Osteoblast (primary cell): ENCODE data around the gene SBK2. TPM values are rescaled to one million over a fixed set of nuclear protein-coding genes. Genes with fewer than 3 reads are reported as not detected.

Experiments used
- DNase-seq: peaks from one replicate; pipeline ENCODE4 v3.0.0; 2011; ENCODE audit warnings: low spot score, mixed read lengths; ENCODE audit not compliant: insufficient read length; ENCODE audit errors: missing footprints
- H2AFZ ChIP-seq: 2 replicates; pipeline ENCODE4 v1.6.0; 2011; ENCODE audit warnings: mild to moderate bottlenecking, low read length
- H3K27ac ChIP-seq: 2 replicates; pipeline ENCODE4 v1.5.1; 2011; ENCODE audit warnings: mild to moderate bottlenecking, low read depth, low read length, moderate library complexity
- H3K27me3 ChIP-seq: 2 replicates; pipeline ENCODE4 v1.6.0; 2012; ENCODE audit warnings: mild to moderate bottlenecking, control low read depth, inconsistent platforms, low read length, moderate library complexity; ENCODE audit not compliant: insufficient read depth
- H3K36me3 ChIP-seq: 2 replicates; pipeline ENCODE4 v1.5.1; 2011; ENCODE audit warnings: mild to moderate bottlenecking, low read length, control low read depth, moderate library complexity; ENCODE audit not compliant: insufficient read depth
- H3K4me1 ChIP-seq: 2 replicates; pipeline ENCODE4 v1.5.1; 2011; ENCODE audit warnings: mild to moderate bottlenecking, low read length, control low read depth, moderate library complexity; ENCODE audit not compliant: insufficient read depth
- H3K4me2 ChIP-seq: 2 replicates; pipeline ENCODE4 v1.6.0; 2011; ENCODE audit warnings: mild to moderate bottlenecking, low read length; ENCODE audit not compliant: insufficient read depth
- H3K4me3 ChIP-seq: fragments of 200-600 bp; sonication (generic); 3 replicates; pipeline ENCODE4 v1.5.1; 2012; ENCODE audit warnings: mild to moderate bottlenecking, low read length, inconsistent platforms; ENCODE audit not compliant: insufficient read depth
- H3K79me2 ChIP-seq: 2 replicates; pipeline ENCODE4 v1.6.0; 2012; ENCODE audit warnings: mild to moderate bottlenecking, low read length, control low read depth, inconsistent platforms; ENCODE audit not compliant: insufficient read depth
- H3K9me3 ChIP-seq: 2 replicates; pipeline ENCODE4 v1.5.1; 2011; ENCODE audit warnings: low read depth, low read length, control low read depth
- H4K20me1 ChIP-seq: 2 replicates; pipeline ENCODE4 v1.6.0; 2012; ENCODE audit warnings: mild to moderate bottlenecking, low read length, control low read depth; ENCODE audit not compliant: insufficient read depth
- total RNA-seq: library from RNA; depleted of rRNA; stranded (reverse); fragments of >200 nt; gene quantifications from 2 replicates; pipeline ENCODE4 v1.2.3, GENCODE V29; 2012
- TF ChIP-seq, protein P1 (sequence below): IDR thresholded peaks from 2 replicates; pipeline ENCODE4 v1.5.1; 2011; ENCODE audit warnings: mild to moderate bottlenecking, low read depth, low read length, moderate library complexity; ENCODE audit errors: extremely low read depth

Gene SBK2
- total RNA-seq, 1 donor, result not detected

GRCh38 chr19:55563261-55563690 lies 26.3 kb upstream of the SBK2 start:
- no peak overlapping the region for H2AFZ ChIP-seq
- H3K27ac ChIP-seq, result no peak overlapping the region
- no peaks in the 10 kb centered on the region for H4K20me1 ChIP-seq
- H3K79me2 ChIP-seq, result no peaks in the 10 kb centered on the region
- no peaks in the 10 kb centered on the region for H3K27me3 ChIP-seq
- no peaks in the 10 kb centered on the region for H3K9me3 ChIP-seq
- H3K4me2 ChIP-seq, result no peak overlapping the region
- TF ChIP-seq, protein P1, sequence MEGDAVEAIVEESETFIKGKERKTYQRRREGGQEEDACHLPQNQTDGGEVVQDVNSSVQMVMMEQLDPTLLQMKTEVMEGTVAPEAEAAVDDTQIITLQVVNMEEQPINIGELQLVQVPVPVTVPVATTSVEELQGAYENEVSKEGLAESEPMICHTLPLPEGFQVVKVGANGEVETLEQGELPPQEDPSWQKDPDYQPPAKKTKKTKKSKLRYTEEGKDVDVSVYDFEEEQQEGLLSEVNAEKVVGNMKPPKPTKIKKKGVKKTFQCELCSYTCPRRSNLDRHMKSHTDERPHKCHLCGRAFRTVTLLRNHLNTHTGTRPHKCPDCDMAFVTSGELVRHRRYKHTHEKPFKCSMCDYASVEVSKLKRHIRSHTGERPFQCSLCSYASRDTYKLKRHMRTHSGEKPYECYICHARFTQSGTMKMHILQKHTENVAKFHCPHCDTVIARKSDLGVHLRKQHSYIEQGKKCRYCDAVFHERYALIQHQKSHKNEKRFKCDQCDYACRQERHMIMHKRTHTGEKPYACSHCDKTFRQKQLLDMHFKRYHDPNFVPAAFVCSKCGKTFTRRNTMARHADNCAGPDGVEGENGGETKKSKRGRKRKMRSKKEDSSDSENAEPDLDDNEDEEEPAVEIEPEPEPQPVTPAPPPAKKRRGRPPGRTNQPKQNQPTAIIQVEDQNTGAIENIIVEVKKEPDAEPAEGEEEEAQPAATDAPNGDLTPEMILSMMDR, result no peak
- H3K4me3 ChIP-seq, result no peak overlapping the region
- DNase-seq, result peak; percentile 83
- no peaks in the 10 kb centered on the region for H3K4me1 ChIP-seq
- no peaks in the 10 kb centered on the region for H3K36me3 ChIP-seq

GRCh38 chr19:55559684-55560083 lies 22.8 kb upstream of the SBK2 start:
- Histone ChIP-seq H3K9me3 (no peaks in the 10 kb centered on the region), H2AFZ (no peak overlapping the region), H3K27me3 (no peaks in the 10 kb centered on the region), H3K27ac (no peak overlapping the region), H3K79me2 (no peaks in the 10 kb centered on the region), H4K20me1 (no peaks in the 10 kb centered on the region), H3K4me2 (no peak overlapping the region), H3K4me1 (no peaks in the 10 kb centered on the region), H3K36me3 (no peaks in the 10 kb centered on the region), H3K4me3 (no peak overlapping the region)
- DNase-seq, result peak; percentile 17
- TF ChIP-seq, protein P1, result no peak

DNA sequence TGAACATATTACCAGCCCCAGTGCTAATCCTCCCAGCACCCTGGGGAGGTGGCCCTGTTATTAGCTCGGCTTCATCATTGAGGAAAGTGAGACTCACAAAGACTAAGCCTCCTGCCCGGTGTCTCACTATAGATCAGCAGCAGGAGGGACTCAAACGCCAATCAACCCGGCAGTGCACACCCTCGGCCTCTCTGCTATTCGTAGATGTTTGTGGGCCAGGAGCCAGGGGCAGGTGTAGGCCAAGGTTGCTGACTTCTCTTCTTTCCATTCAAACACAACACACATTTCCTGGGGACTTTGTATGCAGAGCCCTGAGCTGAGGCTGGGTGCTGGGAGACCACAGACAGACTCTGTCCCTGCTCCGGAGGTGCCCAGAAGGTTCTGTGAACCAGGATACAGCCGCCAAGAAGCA lies 17.8 kb upstream of the SBK2 start:
- Histone ChIP-seq H3K27me3 (no peaks in the 10 kb centered on the region), H3K36me3 (no peaks in the 10 kb centered on the region), H3K4me1 (peaks cover 25% of the 10 kb centered on the region), H3K4me2 (no peak overlapping the region), H3K4me3 (no peak overlapping the region), H3K27ac (no peak overlapping the region), H2AFZ (no peak overlapping the region), H3K79me2 (no peaks in the 10 kb centered on the region), H3K9me3 (no peaks in the 10 kb centered on the region), H4K20me1 (no peaks in the 10 kb centered on the region)
- no peak for DNase-seq
- TF ChIP-seq, protein P1, result no peak

DNA sequence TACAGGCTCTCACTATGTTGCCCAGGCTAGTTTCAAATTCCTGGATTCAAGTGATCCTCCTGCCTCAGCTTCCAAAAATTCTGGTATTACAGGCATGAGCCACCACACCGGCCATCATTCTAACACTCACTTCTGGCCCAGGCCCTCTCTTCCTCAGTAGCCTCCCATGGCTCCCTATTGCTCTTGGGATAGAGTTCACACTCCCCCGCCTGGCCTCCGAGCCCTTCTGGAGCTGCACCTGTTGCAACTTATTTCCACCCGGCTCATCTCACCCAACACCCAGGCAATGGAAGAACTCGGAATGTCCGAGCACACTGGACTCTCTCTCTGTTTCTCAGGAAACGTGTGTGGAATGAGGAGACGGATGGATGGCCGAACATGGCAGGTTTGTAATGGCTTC lies 17.4 kb upstream of the SBK2 start:
- TF ChIP-seq, protein P1, result no peak
- no peaks in the 10 kb centered on the region for H4K20me1 ChIP-seq
- no peak overlapping the region for H3K4me2 ChIP-seq
- no peak overlapping the region for H2AFZ ChIP-seq
- peaks cover 29% of the 10 kb centered on the region for H3K4me1 ChIP-seq
- H3K4me3 ChIP-seq, result no peak overlapping the region
- no peaks in the 10 kb centered on the region for H3K27me3 ChIP-seq
- DNase-seq, result no peak
- H3K27ac ChIP-seq, result no peak overlapping the region
- H3K9me3 ChIP-seq, result no peaks in the 10 kb centered on the region
- no peaks in the 10 kb centered on the region for H3K36me3 ChIP-seq
- H3K79me2 ChIP-seq, result no peaks in the 10 kb centered on the region
